K562 (cell line): ENCODE results near the gene COL20A1. TPM values are rescaled to one million over a fixed set of nuclear protein-coding genes. Genes with fewer than 3 reads are reported as not detected.

Source experiments
- ATAC-seq: fragments of 200-7000 bp; cut with Tn5 transposase; 3 replicates; pipeline ENCODE4 v1.9.1; 2020; ENCODE audit warnings: moderate library complexity
- BruUV-seq: library from RNA; stranded (reverse); fragments of 400-500 nt; replicated peaks from 2 replicates; lab custom pipeline; 2021; lab: Mats Ljungman, UMichigan
- CTCF ChIA-PET: fragments of 300-600 bp; formaldehyde crosslinking; extraction: SDS; loops from one replicate; lab custom pipeline; 2021; ENCODE audit warnings: low intra/inter-chr PET ratio; lab: Yijun Ruan, JAX
- POLR2A ChIA-PET: fragments of 300-600, 350-650 bp; sonication (Branson Sonifier 250); formaldehyde crosslinking; extraction: SDS; loops from one replicate; lab custom pipeline; 2021; ENCODE audit warnings: antibody characterized with exemption, inconsistent platforms; lab: Yijun Ruan, JAX
- DNase-seq, 4 experiments: peaks; one replicate each; pipeline versions ENCODE4 v3.0.0 to v3.0.0-alpha.2; 2011 to 2018; ENCODE audit warnings: low spot score in 3 of 4, mixed read lengths in 3 of 4; ENCODE audit errors: extremely low read depth in 1 of 4
- FAIRE-seq: peaks from 2 replicates; lab custom pipeline; 2011; peaks lifted over from hg19 to GRCh38; lab: Jason Lieb, UNC
- H2AFZ ChIP-seq: 2 replicates; pipeline ENCODE4 v1.6.0; 2011; ENCODE audit warnings: low read depth, low read length, control low read depth, inconsistent platforms
- H3K27ac ChIP-seq: fragments of 200-600 bp; 3 replicates; pipeline ENCODE4 v1.8.0; 2011; ENCODE audit warnings: low read depth, mild to moderate bottlenecking, control low read depth, inconsistent platforms, low read length, moderate library complexity, mixed read lengths; ENCODE audit errors: extremely low read depth
- H3K27me3 ChIP-seq, 2 experiments: fragments of 300-600 bp in 1 of 2; 2 replicates in 1 of 2; 3 replicates in 1 of 2; pipeline versions ENCODE4 v1.6.0 to v1.8.0; 2011; ENCODE audit warnings: inconsistent platforms in 2 of 2, low read length in 2 of 2, mild to moderate bottlenecking in 1 of 2, mixed read lengths in 1 of 2, moderate library complexity in 1 of 2; ENCODE audit not compliant: control insufficient read depth in 2 of 2, insufficient read depth in 2 of 2
- H3K36me3 ChIP-seq: fragments of 300-600 bp; 3 replicates; pipeline ENCODE4 v1.8.0; 2011; ENCODE audit warnings: mild to moderate bottlenecking, low read length, inconsistent platforms; ENCODE audit not compliant: control insufficient read depth, insufficient read depth
- H3K4me1 ChIP-seq, 2 experiments: fragments of 200-600 bp in 1 of 2; replicated peaks in 1 of 2; 2 replicates in 1 of 2; 3 replicates in 1 of 2; pipeline versions ENCODE4 v1.5.1 to v1.8.0; 2011; ENCODE audit warnings: inconsistent platforms in 2 of 2, low read length in 2 of 2, mild to moderate bottlenecking in 1 of 2, mixed read lengths in 1 of 2, moderate library complexity in 1 of 2; ENCODE audit not compliant: control insufficient read depth in 2 of 2, insufficient read depth in 2 of 2
- H3K4me2 ChIP-seq: 2 replicates; pipeline ENCODE4 v1.6.1; 2011; ENCODE audit warnings: low read length, control low read depth, inconsistent platforms, mixed read lengths; ENCODE audit not compliant: insufficient read depth
- H3K4me3 ChIP-seq: fragments of 200-600 bp; sonication (generic), shearing (Covaris generic); 2 replicates; pipeline ENCODE4 v1.5.1; 2016; ENCODE audit warnings: control low read depth, inconsistent platforms
- H3K79me2 ChIP-seq: fragments of 200-600 bp; 3 replicates; pipeline ENCODE4 v1.8.0; 2011; ENCODE audit warnings: low read length, inconsistent platforms; ENCODE audit not compliant: control insufficient read depth, insufficient read depth
- H3K9ac ChIP-seq, 2 experiments: 2 replicates each; pipeline versions ENCODE4 v1.6.0 to v1.6.1; 2011; ENCODE audit warnings: low read depth in 2 of 2, low read length in 2 of 2, control low read depth in 1 of 2, inconsistent platforms in 1 of 2, mild to moderate bottlenecking in 1 of 2, mixed read lengths in 1 of 2; ENCODE audit not compliant: insufficient read depth in 1 of 2
- H3K9me1 ChIP-seq: one replicate; pipeline ENCODE4 v1.6.0; 2011; ENCODE audit warnings: inconsistent platforms, mild to moderate bottlenecking, low read length, moderate library complexity; ENCODE audit not compliant: control insufficient read depth, insufficient read depth
- H3K9me3 ChIP-seq: replicated peaks from 2 replicates; pipeline ENCODE4 v1.5.1; 2011; ENCODE audit warnings: low read depth, low read length, inconsistent platforms; ENCODE audit not compliant: control insufficient read depth, insufficient read depth
- H4K20me1 ChIP-seq: replicated peaks from 2 replicates; pipeline ENCODE4 v1.6.1; 2011; ENCODE audit warnings: low read length, inconsistent platforms, mixed read lengths; ENCODE audit not compliant: control insufficient read depth, insufficient read depth
- CXXC5 ChIP-seq: fragments of 250-450 bp; sonication (Bioruptor Pico); IDR thresholded peaks from 2 replicates; pipeline ENCODE4 v1.8.0; 2022; ENCODE audit warnings: inconsistent platforms, mild to moderate bottlenecking, moderate library complexity
- FOSL1 ChIP-seq: fragments of 200-800 bp; sonication (Bioruptor generic); conservative IDR thresholded peaks from 2 replicates; pipeline ENCODE4 v1.6.1; 2016; ENCODE audit warnings: missing genetic modification characterization, missing compliant biosample characterization
- GTF2E2 ChIP-seq: fragments of 200-800 bp; sonication (Bioruptor generic); IDR thresholded peaks from 2 replicates; pipeline ENCODE4 v1.6.1; 2016; ENCODE audit warnings: missing genetic modification characterization, missing compliant biosample characterization
- MXD1 ChIP-seq: fragments of 250-450 bp; sonication (Bioruptor Pico); IDR thresholded peaks from 2 replicates; pipeline ENCODE4 v1.8.0; 2021; ENCODE audit warnings: borderline replicate concordance, mild to moderate bottlenecking, moderate library complexity; ENCODE audit not compliant: poor library complexity, severe bottlenecking
- NELFE ChIP-seq: IDR thresholded peaks from 2 replicates; pipeline ENCODE4 v1.6.1; 2011; ENCODE audit warnings: mild to moderate bottlenecking; ENCODE audit not compliant: insufficient read depth, insufficient read length
- PURB ChIP-seq: sonication (generic); formaldehyde crosslinking; IDR thresholded peaks from 2 replicates; pipeline ENCODE4 v1.9.0; 2021; ENCODE audit warnings: low read depth, mild to moderate bottlenecking, missing genetic modification reagents
- RBM39 ChIP-seq: fragments of 200-400 bp; formaldehyde crosslinking; optimal IDR thresholded peaks from 2 replicates; pipeline ENCODE3; 2018; ENCODE audit warnings: low read depth, low read length
- ZNF165 ChIP-seq: fragments of 250-450 bp; sonication (Bioruptor Pico); IDR thresholded peaks from 2 replicates; pipeline ENCODE4 v1.4.0; 2020; ENCODE audit warnings: borderline replicate concordance
- ZNF184 ChIP-seq: sonication (generic); formaldehyde crosslinking; IDR thresholded peaks from 2 replicates; pipeline ENCODE4 v1.5.0; 2020; ENCODE audit warnings: missing genetic modification reagents
- ZNF24 ChIP-seq: fragments of 450-650 bp; IDR thresholded peaks from 2 replicates; pipeline ENCODE4 v1.6.1; 2016
- ZNF79 ChIP-seq: fragments of 250-450 bp; sonication (Bioruptor Pico); IDR thresholded peaks from 2 replicates; pipeline ENCODE4 v1.4.0; 2020; ENCODE audit warnings: low read depth, mild to moderate bottlenecking, moderate library complexity
- WGBS: fragments of 100-300 bp; shearing (Covaris generic); methylation state at CpG from one replicate; pipeline ENCODE4 v1.1.6; 2016; ENCODE audit warnings: low coverage, mixed read lengths; ENCODE audit not compliant: insufficient coverage; ENCODE audit errors: missing lambda C conversion rate; 5-methylcytosine and 5-hydroxymethylcytosine counted together
- in situ Hi-C: fragments of 300-500 bp; cut with MboI; formaldehyde crosslinking; loops from 4 replicates; pipeline ENCODE4 v1.15.0; 2018; ENCODE audit warnings: inconsistent platforms, mixed read lengths
- intact Hi-C: fragments of 100-400 bp; cut with micrococcal nuclease; formaldehyde crosslinking; loops from 2 replicates; pipeline ENCODE4 v1.14.2; 2022
- polyA plus RNA-seq, 8 experiments: library from polyadenylated mRNA; depleted of rRNA in 4 of 8; stranded (reverse) in 5 of 8; unstranded in 3 of 8; fragments of >200 nt; fragmentation: Nextera tagmentation in 2 of 8; fragmentation: Illumina TruSeq in 1 of 8; extraction: Ambion mirVana in 2 of 8; extraction: Trizol in 1 of 8; gene quantifications; 2 replicates each; pipeline versions ENCODE4 v1.2.1 to v1.2.3, GENCODE V29; 2011 to 2014; ENCODE audit warnings: inconsistent platforms in 1 of 8, missing spikeins in 1 of 8
- total RNA-seq, 7 experiments: library from RNA; depleted of rRNA in 6 of 7; stranded (reverse); fragments of >200 nt in 6 of 7; fragmentation: Illumina TruSeq in 2 of 7; extraction: Trizol in 2 of 7; gene quantifications; 2 replicates each; pipeline versions ENCODE4 v1.2.1 to v1.2.3, GENCODE V29; 2011 to 2021; ENCODE audit warnings: low replicate concordance in 1 of 7

COL20A1 gene
- total and polyA plus RNA-seq, 9 of the 15 experiments (the other 6 are each of a cell fraction or from before 2014, with no cell fraction given): not detected

DNA sequence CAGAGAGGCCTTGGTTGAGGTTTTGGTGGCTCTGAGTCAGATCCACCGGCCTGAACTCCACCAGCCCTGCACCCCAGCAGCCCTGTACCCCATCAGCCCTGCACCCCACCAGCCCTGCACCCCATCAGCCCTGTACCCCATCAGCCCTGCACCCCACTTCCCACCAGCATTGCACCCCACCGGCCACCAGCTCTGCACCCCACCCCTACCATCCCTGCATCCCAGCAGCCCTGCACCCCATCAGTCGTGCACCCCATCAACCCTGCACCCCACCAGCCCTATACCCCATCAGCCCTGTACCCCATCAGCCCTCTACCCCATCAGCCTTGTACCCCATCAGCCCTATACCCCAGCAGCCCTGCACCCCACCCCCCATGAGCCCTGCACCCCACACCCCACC, 82.5 kb downstream of the COL20A1 start:
- no CpG with 5 or more reads among the region's 3 CpGs for WGBS
- no peaks in the 10 kb centered on the region for H3K9me1 ChIP-seq
- H3K79me2 ChIP-seq: no peaks in the 10 kb centered on the region
- FAIRE-seq: no peak
- no peak overlapping the region for H3K9ac ChIP-seq
- ATAC-seq: no peak
- no peak for DNase-seq
- H3K4me3 ChIP-seq: no peak overlapping the region
- peaks cover 11% of the 10 kb centered on the region; the same call in 1 of the 2 replicates for H4K20me1 ChIP-seq
- POLR2A ChIA-PET: no interaction called here
- CTCF ChIA-PET: no interaction called here
- in situ Hi-C loops (no loop called here), intact Hi-C loops (no loop called here)
- H3K27me3 ChIP-seq: peaks cover 6 to 78% of the 10 kb centered on the region in 2 experiments; a peak in 4 of 5 replicates
- TF ChIP-seq PURB (CRISPR knock-in tag): no peak
- TF ChIP-seq FOSL1 (tag): no peak
- TF ChIP-seq ZNF184 (CRISPR knock-in tag): no peak
- TF ChIP-seq GTF2E2 (tag): no peak
- no peak for TF ChIP-seq NELFE
- TF ChIP-seq RBM39: no peak
- TF ChIP-seq MXD1 (CRISPR knock-in tag): no peak
- TF ChIP-seq CXXC5: no peak
- no peak for TF ChIP-seq ZNF79 (CRISPR knock-in tag)
- TF ChIP-seq ZNF165 (CRISPR knock-in tag): no peak
- no peak for TF ChIP-seq ZNF24
- no peaks in the 10 kb centered on the region for H3K9me3 ChIP-seq
- H3K36me3 ChIP-seq: no peaks in the 10 kb centered on the region
- H3K4me2 ChIP-seq: no peak overlapping the region
- peaks cover 0 to 4% of the 10 kb centered on the region in 2 experiments; a peak in 2 of 5 replicates for H3K4me1 ChIP-seq
- no peak overlapping the region for H2AFZ ChIP-seq
- H3K27ac ChIP-seq: no peak overlapping the region
- no TSS peak for BruUV-seq
